H9 (cell line): ENCODE data around the gene ZFP28. TPM values are rescaled to one million over a fixed set of nuclear protein-coding genes. Genes with fewer than 3 reads are reported as not detected.

Experiments used
- DNase-seq: peaks from one replicate; pipeline ENCODE4 v3.0.0-alpha.2; 2017
- H2AFZ ChIP-seq: one replicate; pipeline ENCODE4 v1.6.1; 2013; ENCODE audit warnings: mild to moderate bottlenecking, low read length, control low read depth, moderate library complexity
- H2AK5ac ChIP-seq: 2 replicates; pipeline ENCODE4 v1.6.1; 2013; ENCODE audit warnings: low read length, control low read depth, mixed read lengths; ENCODE audit not compliant: insufficient read length
- H2BK120ac ChIP-seq: one replicate; pipeline ENCODE4 v1.6.1; 2013; ENCODE audit warnings: low read depth, mild to moderate bottlenecking, low read length, control low read depth, inconsistent platforms; ENCODE audit not compliant: poor library complexity, severe bottlenecking
- H2BK12ac ChIP-seq: 2 replicates; pipeline ENCODE4 v1.6.1; 2013; ENCODE audit warnings: low read length, control low read depth, mixed read lengths, low read depth; ENCODE audit not compliant: insufficient read length
- H2BK15ac ChIP-seq: 2 replicates; pipeline ENCODE4 v1.6.1; 2013; ENCODE audit warnings: low read depth, low read length, control low read depth
- H2BK20ac ChIP-seq: one replicate; pipeline ENCODE4 v1.6.1; 2013; ENCODE audit warnings: low read depth, mild to moderate bottlenecking, low read length, control low read depth, inconsistent platforms; ENCODE audit not compliant: poor library complexity, severe bottlenecking
- H2BK5ac ChIP-seq: 2 replicates; pipeline ENCODE4 v1.6.1; 2013; ENCODE audit warnings: low read length, control low read depth, mixed read lengths; ENCODE audit not compliant: insufficient read length
- H3K14ac ChIP-seq: 2 replicates; pipeline ENCODE4 v1.6.1; 2013; ENCODE audit warnings: low read length, control low read depth; ENCODE audit not compliant: insufficient read depth
- H3K18ac ChIP-seq: 2 replicates; pipeline ENCODE4 v1.6.1; 2013; ENCODE audit warnings: low read depth, mild to moderate bottlenecking, mixed read lengths, low read length, control low read depth; ENCODE audit not compliant: insufficient read length
- H3K23ac ChIP-seq: 2 replicates; pipeline ENCODE4 v1.6.1; 2013; ENCODE audit warnings: low read length, control low read depth, mixed read lengths, low read depth; ENCODE audit not compliant: insufficient read length
- H3K23me2 ChIP-seq: 2 replicates; pipeline ENCODE4 v1.6.1; 2013; ENCODE audit warnings: low read depth, mild to moderate bottlenecking, mixed read lengths, low read length, control low read depth; ENCODE audit not compliant: insufficient read length, poor library complexity, severe bottlenecking
- H3K27ac ChIP-seq: 2 replicates; pipeline ENCODE4 v1.5.1; 2013; ENCODE audit warnings: low read length, control low read depth, mixed read lengths, low read depth; ENCODE audit not compliant: insufficient read length
- H3K27me3 ChIP-seq: 2 replicates; pipeline ENCODE4 v1.6.1; 2013; ENCODE audit warnings: low read length, control low read depth, inconsistent platforms; ENCODE audit not compliant: insufficient read depth
- H3K4ac ChIP-seq: 2 replicates; pipeline ENCODE4 v1.6.1; 2013; ENCODE audit warnings: low read depth, mild to moderate bottlenecking, control low read depth, inconsistent platforms, low read length, moderate library complexity
- H3K4me1 ChIP-seq: 2 replicates; pipeline ENCODE4 v1.6.1; 2013; ENCODE audit warnings: low read length, control low read depth, inconsistent platforms; ENCODE audit not compliant: insufficient read depth
- H3K4me2 ChIP-seq: 2 replicates; pipeline ENCODE4 v1.6.1; 2013; ENCODE audit warnings: low read length, control low read depth, mixed read lengths; ENCODE audit not compliant: insufficient read length, insufficient read depth
- H3K56ac ChIP-seq: 2 replicates; pipeline ENCODE4 v1.6.1; 2013; ENCODE audit warnings: low read depth, mild to moderate bottlenecking, mixed read lengths, low read length, control low read depth; ENCODE audit not compliant: insufficient read length
- H3K79me1 ChIP-seq: 2 replicates; pipeline ENCODE4 v1.6.1; 2013; ENCODE audit warnings: low read depth, mild to moderate bottlenecking, moderate library complexity, low read length, control low read depth, inconsistent platforms; ENCODE audit not compliant: insufficient read depth, poor library complexity, severe bottlenecking
- H3K79me2 ChIP-seq: 2 replicates; pipeline ENCODE4 v1.6.1; 2013; ENCODE audit warnings: low read length, control low read depth, inconsistent platforms; ENCODE audit not compliant: insufficient read depth
- H3K9ac ChIP-seq: 2 replicates; pipeline ENCODE4 v1.6.1; 2013; ENCODE audit warnings: low read length, control low read depth, mixed read lengths; ENCODE audit not compliant: insufficient read length; ENCODE audit errors: extremely low read depth
- H3K9me3 ChIP-seq: one replicate; pipeline ENCODE4 v1.6.1; 2013; ENCODE audit warnings: low read depth, low read length, inconsistent platforms; ENCODE audit not compliant: control insufficient read depth
- H3T11ph ChIP-seq: one replicate; pipeline ENCODE4 v1.6.1; 2013; ENCODE audit warnings: mild to moderate bottlenecking, low read length, control low read depth, inconsistent platforms
- H4K20me1 ChIP-seq: one replicate; pipeline ENCODE4 v1.6.1; 2013; ENCODE audit not compliant: control insufficient read depth, insufficient read length, insufficient read depth
- H4K5ac ChIP-seq: 2 replicates; pipeline ENCODE4 v1.6.1; 2013; ENCODE audit warnings: low read depth, mild to moderate bottlenecking, mixed read lengths, low read length, control low read depth; ENCODE audit not compliant: insufficient read length
- H4K8ac ChIP-seq: replicated peaks from 2 replicates; pipeline ENCODE4 v1.6.1; 2013; ENCODE audit warnings: low read length, control low read depth, mixed read lengths, low read depth; ENCODE audit not compliant: insufficient read length
- H4K91ac ChIP-seq: 2 replicates; pipeline ENCODE4 v1.6.1; 2013; ENCODE audit warnings: low read depth, mild to moderate bottlenecking, moderate library complexity, mixed read lengths, low read length, control low read depth; ENCODE audit not compliant: insufficient read length
- H3K27ac Mint-ChIP-seq, 3 experiments: 2 replicates in 2 of 3; 3 replicates in 1 of 3; pipeline ENCODE4 v1.8.0; 2020 to 2021; ENCODE audit warnings: mixed read lengths in 3 of 3, mild to moderate bottlenecking in 1 of 3, moderate library complexity in 1 of 3
- H3K27me3 Mint-ChIP-seq: 2 replicates; pipeline ENCODE4 v1.8.0; 2021; ENCODE audit warnings: low read depth, mild to moderate bottlenecking, moderate library complexity, mixed read lengths
- H3K36me3 Mint-ChIP-seq, 3 experiments: 2 replicates in 2 of 3; 3 replicates in 1 of 3; pipeline ENCODE4 v1.8.0; 2020 to 2021; ENCODE audit warnings: low read depth in 3 of 3, mixed read lengths in 3 of 3; ENCODE audit not compliant: insufficient read depth in 1 of 3
- H3K4me1 Mint-ChIP-seq, 2 experiments: 2 replicates each; pipeline ENCODE4 v1.8.0; 2020; ENCODE audit warnings: mixed read lengths in 2 of 2
- H3K4me3 Mint-ChIP-seq, 2 experiments: 2 replicates in 1 of 2; 3 replicates in 1 of 2; pipeline ENCODE4 v1.8.0; 2020 to 2021; ENCODE audit warnings: mild to moderate bottlenecking in 2 of 2, mixed read lengths in 2 of 2, moderate library complexity in 1 of 2
- H3K9me3 Mint-ChIP-seq, 2 experiments: 2 replicates in 1 of 2; 3 replicates in 1 of 2; pipeline ENCODE4 v1.8.0; 2020; ENCODE audit warnings: mild to moderate bottlenecking in 2 of 2, mixed read lengths in 2 of 2, moderate library complexity in 1 of 2
- CTCF ChIP-seq: fragments of 200-600 bp; sonication (generic); conservative IDR thresholded peaks from 3 replicates; pipeline ENCODE4 v1.8.0; 2021; ENCODE audit warnings: antibody characterized with exemption, mild to moderate bottlenecking
- WGBS: extraction: QIAGEN DNeasy Blood & Tissue Kit; methylation state at CpG from one replicate; pipeline ENCODE4 v1.1.7; 2013; ENCODE audit warnings: missing lambda C conversion rate, low lambda C conversion rate, mixed read lengths; ENCODE audit not compliant: insufficient read length; ENCODE audit errors: extremely low coverage; 5-methylcytosine and 5-hydroxymethylcytosine counted together
- total RNA-seq: library from RNA; stranded (reverse); gene quantifications from 2 replicates; pipeline ENCODE4 v1.2.1, GENCODE V29; 2021

ZFP28 gene
- total RNA-seq, 1 experiment from 2014 or later, result 3.8 TPM

- H2BK5ac ChIP-seq, result no peak overlapping the region
- no peak overlapping the region for H2AFZ ChIP-seq
- no peak overlapping the region for H2AK5ac ChIP-seq
- no peaks in the 10 kb centered on the region for H4K20me1 ChIP-seq
- H3K23ac ChIP-seq, result no peak overlapping the region
- H3K79me1 ChIP-seq, result no peaks in the 10 kb centered on the region
- Mint-ChIP-seq H3K4me1 (no peaks in the 10 kb centered on the region), H3K36me3 (peaks cover 3 to 34% (median 12%) of the 10 kb centered on the region in 3 experiments; a peak in 6 of 7 replicates), H3K27me3 (no peaks in the 10 kb centered on the region; the same call in 1 of the 2 replicates), H3K4me3 (no peak overlapping the region), H3K9me3 (peaks cover 98 to 100% of the 10 kb centered on the region in 2 experiments), H3K27ac (no peak overlapping the region)
- no peak overlapping the region for H2BK12ac ChIP-seq
- H3K56ac ChIP-seq, result no peak overlapping the region
- no CpG with 5 or more reads among the region's 4 CpGs for WGBS
- DNase-seq, result no peak
- H3K18ac ChIP-seq, result no peak overlapping the region
- H3K9me3 ChIP-seq, result peaks cover 84% of the 10 kb centered on the region
- no peak overlapping the region for H3T11ph ChIP-seq
- H3K4me2 ChIP-seq, result no peak overlapping the region
- no peak overlapping the region for H3K27ac ChIP-seq
- no peak for TF ChIP-seq CTCF
- H3K79me2 ChIP-seq, result no peaks in the 10 kb centered on the region
- no peaks in the 10 kb centered on the region for H3K23me2 ChIP-seq
- no peak overlapping the region for H4K8ac ChIP-seq
- H2BK15ac ChIP-seq, result no peak overlapping the region
- H3K14ac ChIP-seq, result no peak overlapping the region
- H4K5ac ChIP-seq, result no peak overlapping the region
- H2BK20ac ChIP-seq, result no peak overlapping the region
- H3K4me1 ChIP-seq, result no peaks in the 10 kb centered on the region
- no peak overlapping the region for H3K9ac ChIP-seq
- H4K91ac ChIP-seq, result no peak overlapping the region
- no peak overlapping the region for H2BK120ac ChIP-seq
- H3K27me3 ChIP-seq, result no peaks in the 10 kb centered on the region
- H3K4ac ChIP-seq, result no peak overlapping the region
Observed at GRCh38 chr19:56525214-56525860, 13.4 kb upstream of the ZFP28 start.
